ENCODE measurements around the gene PPP6R2.

The PPP6R2 gene

DNA sequence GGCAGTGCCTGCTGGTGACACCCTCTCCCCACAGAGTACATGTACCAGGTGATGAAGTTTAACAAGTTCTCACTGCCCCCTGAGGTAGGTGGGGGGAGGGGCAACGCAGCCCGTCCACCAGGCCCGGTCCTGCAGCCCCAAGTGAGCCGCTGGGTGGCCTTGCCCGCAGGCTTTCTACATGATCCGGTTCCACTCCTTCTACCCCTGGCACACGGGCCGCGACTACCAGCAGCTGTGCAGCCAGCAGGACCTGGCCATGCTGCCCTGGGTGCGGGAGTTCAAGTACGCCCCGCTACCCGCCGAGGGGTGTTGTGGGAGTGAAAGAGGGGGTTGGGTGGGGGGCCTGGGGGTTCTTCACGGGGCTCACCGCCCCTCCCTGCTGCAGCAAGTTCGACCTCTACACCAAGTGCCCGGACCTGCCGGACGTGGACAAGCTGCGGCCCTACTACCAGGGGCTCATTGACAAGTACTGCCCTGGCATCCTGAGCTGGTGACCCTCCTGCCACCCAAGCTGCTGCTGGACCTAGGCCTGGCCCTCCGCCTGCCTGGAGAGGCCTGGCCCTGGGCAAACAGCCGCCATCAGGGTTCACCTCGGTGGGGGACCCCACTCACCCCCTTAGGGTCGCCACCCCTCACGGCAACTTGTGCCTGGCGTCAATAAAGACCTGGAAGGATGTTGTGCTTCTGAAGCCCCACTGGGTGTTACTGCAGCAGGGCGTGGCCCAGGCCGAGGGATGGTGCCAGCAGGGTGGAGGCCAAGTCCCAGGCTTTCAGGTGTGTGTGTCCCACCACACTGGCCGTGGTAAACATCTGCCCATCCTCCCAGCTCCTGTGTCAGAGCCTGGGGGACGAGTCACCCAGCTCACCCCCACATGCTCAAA lies 146.5 kb downstream of the PPP6R2 start:
- DNase-seq: no peak

- no peak for DNase-seq
These were observed 147.6 kb downstream of the PPP6R2 start for GRCh38 chr22:50490531-50491308.

Measured in CD4-positive, alpha-beta T cell treated with Interleukin-21 for 1 hour (primary cell).